T-helper 1 cell (primary cell): ENCODE data around the gene NUDT3.
A peak's percentile ranks its signal among the peaks of the same experiment; 100 is the strongest.

Experiments used
- DNase-seq, 5 donors: peaks; one replicate each; pipeline ENCODE4 v3.0.0-alpha.2; 2012 to 2020

The NUDT3 gene

DNA sequence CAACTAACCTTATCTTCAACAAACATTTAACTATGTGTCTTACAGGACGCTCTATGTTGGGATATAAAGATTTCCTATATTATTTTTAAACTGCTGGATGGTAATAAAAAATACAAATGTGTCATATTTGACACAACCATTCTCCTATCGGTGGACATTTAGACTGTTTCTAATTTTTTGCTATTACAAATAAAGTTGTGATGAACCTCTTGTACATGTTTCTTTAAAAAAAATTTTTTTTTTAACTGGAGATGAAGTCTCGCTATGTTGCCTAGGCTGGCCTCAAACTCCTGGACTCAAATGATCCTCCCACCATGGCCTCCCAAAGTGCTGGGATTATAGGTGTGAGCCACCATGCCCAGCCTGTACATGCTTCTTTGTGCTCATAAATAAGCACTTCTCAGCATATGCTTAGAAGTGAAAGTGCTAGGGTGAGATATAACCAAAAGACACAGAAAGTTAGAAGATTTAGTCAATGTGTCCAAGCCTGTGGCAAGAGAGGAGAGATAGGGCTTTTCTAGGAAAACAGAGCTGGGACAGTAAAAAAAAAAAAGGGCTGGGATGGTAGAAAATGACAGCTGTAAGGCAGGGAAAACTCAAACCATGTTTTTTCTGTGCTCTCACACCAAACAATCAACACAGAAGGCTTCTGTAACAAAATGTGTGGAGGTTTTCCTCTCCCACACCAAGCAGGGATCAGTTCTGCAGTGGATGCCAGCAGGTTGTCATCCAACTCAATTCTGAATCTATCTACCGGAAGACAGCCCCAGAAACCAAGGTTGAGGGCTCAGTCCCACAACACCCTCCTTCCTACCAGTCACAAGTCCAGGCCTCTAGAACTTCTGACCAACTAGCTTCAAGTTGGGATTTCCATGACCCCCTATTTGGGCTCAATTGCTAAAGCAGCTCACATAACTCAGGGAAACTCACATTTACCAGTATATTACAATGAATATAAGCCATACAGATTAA lies 73.7 kb downstream of the NUDT3 start:
- no peak for DNase-seq

DNA sequence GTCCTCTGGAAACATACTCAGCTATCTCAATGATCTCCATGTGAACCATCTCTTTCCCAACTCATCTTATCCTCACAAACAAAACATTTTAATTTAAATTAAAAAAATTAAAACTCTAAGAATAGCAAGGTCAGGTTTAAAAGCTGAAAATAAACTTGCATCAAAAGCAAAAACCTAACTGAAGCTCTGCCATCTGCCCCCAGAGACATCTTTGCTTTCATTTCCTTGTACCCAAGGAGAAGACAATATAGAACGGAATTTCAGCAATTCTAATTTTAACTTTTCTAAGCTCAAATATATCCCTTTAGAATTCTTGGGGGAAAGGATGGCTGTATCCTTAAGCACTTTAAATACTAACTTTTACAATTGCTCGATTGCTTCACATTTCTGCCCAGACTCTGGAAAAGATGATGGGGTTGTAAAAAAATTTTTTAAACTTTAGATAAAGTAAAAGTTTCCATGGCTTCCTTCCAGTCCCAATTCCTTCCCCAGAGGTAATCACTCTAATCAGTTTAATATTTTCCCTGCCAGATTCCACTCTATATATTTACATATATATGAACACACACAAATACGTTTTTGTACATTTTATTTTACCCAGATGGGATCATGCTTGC lies 74.5 kb downstream of the NUDT3 start:
- no peak for DNase-seq

DNA sequence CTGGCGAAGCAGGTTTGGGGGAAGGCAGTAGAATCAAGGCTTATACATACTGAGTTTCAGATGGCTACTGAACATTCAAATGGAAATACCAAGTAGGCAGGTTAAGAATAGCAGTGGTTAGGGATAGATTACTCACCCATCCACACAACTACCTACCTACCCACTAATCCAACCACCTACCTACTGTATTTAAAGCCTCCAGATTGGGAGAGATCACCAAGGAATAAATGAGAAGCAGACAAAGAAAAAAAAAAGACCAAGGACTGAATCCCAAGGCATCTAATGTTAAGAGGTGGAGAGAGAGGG lies 75.3 kb downstream of the NUDT3 start:
- no peak for DNase-seq

DNA sequence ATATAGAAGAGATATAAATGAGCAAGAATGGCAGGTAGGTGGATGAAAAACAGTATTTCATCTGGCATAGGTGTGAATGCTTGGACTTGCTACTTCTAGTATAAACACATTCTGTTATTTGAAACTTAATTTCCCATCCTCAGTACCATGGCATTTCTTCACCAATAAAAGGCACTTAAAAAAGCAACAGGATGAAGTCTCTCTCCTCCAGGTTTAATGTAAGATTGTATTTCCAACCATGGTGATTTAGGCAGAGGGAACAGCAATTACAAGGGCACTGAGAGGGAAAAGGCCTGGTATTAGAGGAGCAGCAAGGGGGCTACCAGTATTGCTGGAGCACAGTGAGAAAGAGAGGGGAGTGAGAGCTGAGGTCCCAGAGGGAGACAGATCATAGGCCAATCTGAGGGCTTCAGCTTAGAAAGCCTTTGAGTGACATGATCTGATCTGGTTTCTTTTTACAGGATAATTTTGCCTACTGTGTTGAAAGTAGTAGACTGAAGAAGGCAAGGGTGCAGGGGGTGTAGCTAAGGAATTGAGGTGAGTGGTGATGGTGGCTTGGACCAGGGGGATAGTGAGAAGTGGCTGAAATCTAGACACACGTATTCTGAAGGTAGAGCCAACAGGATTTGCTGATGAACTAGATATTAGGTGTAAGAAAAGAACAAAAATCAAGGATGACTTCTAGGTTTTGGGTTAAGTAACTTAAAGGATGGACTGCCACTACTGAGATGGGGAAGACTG lies 75.9 kb downstream of the NUDT3 start:
- no peak for DNase-seq

DNA sequence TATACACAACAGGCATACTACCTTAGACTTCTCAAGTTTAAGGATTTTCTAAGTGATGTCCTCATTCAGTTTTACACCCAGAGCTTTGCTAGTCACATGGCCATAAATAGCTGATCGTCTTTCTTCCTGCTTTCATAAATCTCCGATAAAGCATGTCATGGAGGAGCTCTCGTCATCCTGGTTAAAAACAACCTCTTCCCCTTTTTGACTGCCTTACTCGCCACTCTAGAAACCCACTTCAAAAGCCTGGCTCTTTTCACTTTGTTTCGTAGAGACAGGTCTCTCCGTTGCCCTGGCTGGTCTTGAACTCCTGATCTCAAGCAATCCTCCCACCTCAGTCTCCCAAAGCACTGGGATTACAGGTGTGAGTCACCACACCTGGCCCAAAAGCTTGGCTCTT lies 76.7 kb downstream of the NUDT3 start:
- DNase-seq, result peak in 1 of 5 donors; percentile 20

DNA sequence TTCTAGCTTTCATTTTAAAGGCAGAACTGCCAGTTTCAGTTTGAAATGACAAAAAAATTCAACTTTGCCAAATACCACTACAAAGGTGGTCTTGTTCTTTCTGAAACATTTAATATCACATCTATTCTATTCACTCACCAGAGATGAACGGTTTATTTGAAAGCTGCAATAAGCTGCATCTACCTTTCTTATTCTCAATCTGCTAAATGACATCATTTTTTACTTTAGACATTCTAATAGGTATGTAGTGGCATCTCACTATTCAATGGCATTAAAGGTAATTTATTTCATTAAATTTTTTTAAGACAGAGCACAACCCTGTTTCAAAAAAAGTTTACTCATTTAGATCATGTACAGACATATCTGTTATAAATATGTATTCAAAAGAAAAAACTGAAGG lies 77.2 kb downstream of the NUDT3 start:
- DNase-seq, result no peak

DNA sequence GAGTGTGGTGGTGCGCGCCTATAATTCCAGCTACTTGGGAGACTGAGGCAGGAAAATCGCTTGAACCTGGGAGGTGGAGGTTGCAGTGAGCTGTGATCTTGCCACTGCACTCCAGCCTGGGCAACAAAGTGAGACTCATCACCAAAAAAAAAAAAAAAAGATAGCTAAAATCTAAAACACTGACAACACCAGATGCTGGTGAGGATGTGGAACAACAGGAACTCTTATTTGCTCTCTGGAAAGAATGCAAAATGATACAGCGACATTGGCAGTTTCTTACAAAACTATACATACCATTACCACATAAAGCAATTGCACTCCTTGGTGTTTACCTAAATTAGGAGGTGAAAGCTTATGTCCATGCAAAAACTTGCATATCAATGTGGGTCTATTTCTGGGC lies 80.2 kb downstream of the NUDT3 start:
- DNase-seq, result no peak

DNA sequence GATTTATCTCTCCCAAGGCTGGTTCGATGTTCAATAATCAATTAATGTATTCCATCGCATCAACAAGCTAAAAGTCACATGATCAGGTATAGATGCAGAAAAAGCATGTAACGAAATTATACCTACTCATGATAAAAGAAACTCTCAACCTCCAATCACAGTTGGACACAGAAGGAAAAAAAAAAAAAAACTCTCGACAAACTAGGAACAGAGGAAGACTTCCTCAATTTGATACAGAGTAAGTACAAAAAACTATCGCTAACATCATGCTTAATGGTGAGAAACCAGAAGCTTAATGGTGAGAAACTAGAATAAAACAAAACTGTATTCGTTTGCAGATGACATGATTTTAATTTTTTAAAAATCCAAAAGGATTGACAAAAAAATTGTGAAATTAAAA lies 81.7 kb downstream of the NUDT3 start:
- DNase-seq, result no peak

DNA sequence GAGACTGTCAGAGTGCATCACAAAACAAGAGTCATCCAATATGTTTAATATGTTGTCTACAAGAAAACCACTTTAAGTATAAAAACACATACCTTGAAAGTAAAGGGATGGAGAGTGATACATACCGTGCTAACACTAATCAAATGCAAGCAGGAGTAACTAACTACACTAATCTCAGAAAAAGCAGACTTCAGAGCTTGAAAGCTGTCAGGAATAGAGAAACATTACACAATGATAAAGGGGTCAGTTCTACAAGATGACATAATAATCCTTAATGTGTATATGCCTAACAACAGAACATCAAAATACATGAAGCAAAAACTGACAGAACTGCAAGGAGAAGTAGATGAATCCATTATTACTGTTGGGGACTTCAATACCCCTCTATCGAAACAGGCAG lies 84.0 kb downstream of the NUDT3 start:
- no peak for DNase-seq

DNA sequence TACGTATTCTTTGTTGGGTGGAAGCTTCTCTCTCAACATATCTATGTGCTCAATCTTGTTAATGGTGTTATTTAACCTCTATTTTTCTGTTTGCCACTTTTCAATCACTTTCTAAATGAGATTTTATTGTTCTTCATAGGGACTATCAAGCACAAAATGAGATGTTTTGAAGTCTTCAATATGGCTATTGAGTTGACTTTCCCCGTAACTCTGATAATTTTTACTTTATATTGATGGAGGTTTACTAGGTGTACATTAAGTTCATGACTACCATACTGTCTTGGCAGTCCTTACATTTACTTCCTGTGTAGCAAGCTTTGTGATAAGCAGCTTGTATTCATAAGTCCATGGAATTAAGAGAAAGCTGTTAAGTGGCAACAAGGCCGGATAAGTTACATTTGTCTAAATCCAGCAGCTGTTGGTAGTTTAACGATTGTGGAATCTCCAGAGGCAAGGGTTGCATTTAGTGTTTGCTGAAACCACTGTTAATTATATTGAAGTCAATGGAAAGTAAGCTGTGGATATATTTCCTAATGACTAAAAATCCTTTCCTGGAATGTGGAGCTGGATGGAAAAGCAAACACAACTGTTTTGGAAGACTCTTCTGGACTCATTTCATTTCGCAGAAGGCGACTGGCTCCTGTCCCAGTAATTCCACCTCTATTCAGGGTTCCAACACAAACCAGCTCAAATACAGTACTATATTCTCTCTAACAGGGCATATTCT lies 86.3 kb downstream of the NUDT3 start:
- DNase-seq, result no peak

DNA sequence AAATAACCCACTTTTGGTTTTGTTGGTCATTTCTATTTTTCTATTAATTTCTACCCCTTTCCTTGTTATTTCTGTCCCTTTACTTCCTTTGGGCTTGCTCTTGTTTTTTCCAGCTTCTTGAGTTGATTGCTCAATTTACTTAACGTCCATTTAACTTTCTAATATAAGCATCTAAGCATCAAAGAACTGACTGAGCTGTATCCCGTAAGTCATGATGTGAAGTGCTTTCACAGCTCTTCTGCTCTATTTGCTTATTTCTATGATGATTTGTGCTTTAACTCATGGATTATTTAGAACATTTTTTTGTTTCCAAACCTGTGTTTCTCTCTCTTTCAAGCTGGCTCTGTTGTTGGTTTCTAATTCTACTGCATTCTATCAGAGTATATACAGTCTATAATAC lies 87.0 kb downstream of the NUDT3 start:
- DNase-seq, result no peak

DNA sequence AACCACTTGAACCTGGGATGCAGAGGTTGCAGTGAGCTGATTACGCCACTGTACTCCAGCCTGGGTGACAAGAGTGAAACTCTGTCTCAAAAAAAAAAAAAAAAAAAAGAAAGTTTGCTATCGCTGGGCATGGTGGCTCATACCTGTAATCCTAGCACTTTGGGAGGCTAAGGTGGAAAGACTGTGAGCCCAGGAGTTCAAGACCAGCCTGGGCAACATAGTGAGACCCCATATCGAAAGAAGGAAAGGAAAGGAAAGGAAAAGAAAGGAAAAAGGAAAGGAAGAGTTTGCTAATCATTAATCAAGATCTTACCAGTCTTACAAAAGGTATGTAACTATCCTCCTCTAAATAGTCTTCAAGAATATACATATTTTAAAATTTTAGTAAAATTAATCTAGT lies 88.3 kb downstream of the NUDT3 start:
- DNase-seq, result no peak

DNA sequence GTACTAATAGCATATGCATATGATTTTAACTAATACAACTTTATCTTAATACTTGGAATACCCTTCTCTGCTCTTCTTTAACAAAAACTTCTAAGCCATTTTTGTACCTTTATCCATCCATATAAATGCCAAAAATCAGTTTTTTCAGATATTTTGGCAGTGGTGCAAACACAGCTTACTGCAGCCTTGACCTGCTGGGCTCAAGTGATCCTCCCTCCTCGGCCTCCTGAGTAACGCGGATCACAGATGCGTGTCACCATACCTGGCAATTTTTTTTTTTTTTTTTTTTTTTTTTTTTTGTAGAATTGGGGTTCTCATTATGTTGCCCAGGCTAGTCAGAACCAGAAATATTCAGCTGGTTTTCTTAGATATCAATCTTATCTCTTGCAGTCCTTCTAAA lies 89.5 kb downstream of the NUDT3 start:
- DNase-seq, result no peak

DNA sequence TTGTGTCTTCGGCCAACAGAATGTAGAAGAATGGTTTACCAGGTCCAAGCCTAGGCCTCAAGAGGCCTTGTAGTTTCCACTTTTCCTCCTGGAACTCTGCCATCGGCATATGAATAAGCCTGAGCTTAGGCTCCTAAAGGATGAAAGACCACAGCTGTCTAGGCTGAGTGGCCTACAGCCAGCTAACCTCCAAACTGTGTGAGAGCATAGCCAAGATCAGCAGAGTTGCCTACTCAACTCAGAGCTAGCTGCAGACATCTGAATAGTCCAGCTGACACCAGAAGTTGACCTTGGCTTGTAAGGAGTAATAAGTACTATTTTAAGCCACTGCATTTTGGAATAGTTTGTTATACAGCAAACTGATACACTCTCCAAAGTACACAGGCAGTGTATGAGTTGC lies 91.1 kb downstream of the NUDT3 start:
- no peak for DNase-seq

DNA sequence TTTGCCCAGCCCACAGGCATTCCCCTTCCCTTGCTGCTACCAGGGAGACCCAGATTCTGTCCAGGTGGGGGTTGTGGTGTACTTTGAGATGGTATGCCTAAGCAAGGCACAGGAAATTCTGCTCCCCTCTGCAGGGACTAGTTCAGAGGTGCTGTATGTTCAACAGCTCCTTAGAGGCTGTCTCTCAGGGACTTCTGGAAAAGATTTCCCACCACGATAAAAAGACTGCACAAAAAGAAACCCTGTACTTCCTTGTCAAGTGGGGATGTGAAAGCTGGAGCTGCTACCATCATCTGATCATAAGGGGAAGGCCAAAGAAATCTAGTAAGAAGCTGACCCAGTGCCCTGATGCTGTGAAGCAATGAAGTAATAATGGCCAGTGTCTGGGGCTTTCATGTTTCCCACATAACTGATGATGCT lies 92.1 kb downstream of the NUDT3 start:
- DNase-seq, result no peak

DNA sequence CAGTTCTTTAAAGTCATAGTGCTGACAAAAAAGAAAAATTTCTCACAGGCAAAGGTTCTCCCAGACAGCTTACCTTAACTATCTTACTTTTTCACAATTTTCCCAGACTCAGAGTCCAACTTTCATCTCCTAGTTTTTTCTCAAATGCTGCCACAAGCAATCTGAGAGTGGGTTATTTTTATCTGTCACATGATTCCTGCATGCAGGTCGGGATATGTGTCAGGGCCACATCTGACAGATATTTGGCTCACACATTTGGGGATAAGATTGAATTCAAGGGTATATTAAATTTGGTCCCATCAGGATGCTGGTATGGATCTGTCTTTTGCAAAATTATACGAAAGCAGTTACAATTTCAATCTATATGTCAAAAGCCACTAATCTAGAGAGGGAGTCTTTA lies 93.5 kb downstream of the NUDT3 start:
- DNase-seq, result no peak

DNA sequence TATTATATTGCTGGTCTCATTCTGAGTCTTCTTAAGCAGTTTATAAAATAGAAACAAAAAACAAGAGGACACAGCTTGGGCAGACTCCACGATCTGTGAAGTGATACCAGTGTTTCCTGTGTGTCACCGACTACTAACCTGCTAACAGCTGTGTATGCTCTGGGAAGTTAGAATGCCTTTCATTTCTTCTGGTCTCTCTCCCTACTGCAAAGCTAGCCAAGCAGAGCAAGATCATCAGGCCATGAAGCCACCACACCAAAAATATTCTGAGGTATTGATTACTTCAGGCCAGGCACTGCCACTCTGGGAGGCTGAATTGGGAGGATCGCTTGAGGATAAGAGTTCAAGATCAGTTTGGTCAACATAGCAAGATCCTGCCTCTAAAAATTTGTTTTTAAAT lies 96.7 kb downstream of the NUDT3 start:
- DNase-seq, result peak in 1 of 5 donors; percentile 45

DNA sequence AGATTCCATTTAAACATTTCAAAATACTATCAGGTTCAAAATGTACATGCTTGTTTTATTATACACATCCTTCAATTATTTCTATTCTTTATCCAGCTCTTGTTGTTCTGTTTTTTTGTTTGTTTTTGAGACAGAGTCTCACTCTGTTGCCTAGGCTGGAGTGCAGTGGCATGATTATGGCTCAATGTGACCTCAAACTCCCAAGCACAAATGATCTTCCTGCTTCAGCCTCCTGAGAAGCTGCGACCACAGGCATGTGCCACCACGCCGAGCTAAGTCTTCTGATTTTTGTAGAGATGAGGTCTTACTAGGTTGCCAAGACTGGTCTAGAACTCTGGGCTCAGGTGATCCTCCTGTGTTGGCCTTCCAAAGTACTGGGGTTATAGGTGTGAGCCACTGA lies 99.5 kb downstream of the NUDT3 start:
- DNase-seq, result no peak

DNA sequence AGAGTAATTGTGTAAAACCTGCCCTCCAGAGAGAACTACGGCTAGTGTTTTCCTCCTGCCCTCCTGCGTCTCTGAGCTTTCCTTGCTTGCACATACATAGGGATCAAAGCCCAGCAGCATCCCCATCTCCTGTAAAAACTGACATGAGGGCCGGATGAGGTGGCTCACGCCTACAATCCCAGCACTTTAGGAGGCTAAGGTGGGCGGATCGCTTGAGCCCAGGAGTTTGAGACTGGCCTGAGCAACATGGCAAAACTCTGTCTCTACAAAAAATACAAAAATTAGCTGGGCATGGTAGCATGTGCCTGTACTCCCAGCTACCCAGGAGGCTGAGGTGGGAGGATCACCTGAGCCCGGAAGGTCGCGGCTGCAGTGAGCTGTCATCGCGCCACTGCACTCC lies 103.3 kb downstream of the NUDT3 start:
- no peak for DNase-seq

DNA sequence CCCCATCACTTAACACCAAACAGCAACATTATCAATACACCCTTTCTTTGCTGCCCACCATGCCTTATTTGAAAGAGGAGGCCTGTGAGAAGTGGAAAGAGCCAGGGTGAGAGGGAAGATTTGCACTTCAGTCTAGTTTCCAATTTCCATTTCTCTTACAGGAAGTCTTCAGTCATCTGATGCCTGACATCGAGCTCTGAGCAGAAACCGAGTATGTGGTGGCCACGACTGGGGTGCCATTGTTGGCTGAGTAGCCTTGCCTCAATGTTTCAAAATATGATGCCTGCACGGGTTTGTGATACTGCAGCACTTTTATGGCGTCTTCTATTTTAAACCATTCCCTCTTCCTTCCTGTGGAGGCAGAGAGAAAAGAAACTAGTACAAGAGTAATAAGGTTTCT lies 103.9 kb downstream of the NUDT3 start:
- DNase-seq, result peak in 1 of 5 donors; percentile 53

DNA sequence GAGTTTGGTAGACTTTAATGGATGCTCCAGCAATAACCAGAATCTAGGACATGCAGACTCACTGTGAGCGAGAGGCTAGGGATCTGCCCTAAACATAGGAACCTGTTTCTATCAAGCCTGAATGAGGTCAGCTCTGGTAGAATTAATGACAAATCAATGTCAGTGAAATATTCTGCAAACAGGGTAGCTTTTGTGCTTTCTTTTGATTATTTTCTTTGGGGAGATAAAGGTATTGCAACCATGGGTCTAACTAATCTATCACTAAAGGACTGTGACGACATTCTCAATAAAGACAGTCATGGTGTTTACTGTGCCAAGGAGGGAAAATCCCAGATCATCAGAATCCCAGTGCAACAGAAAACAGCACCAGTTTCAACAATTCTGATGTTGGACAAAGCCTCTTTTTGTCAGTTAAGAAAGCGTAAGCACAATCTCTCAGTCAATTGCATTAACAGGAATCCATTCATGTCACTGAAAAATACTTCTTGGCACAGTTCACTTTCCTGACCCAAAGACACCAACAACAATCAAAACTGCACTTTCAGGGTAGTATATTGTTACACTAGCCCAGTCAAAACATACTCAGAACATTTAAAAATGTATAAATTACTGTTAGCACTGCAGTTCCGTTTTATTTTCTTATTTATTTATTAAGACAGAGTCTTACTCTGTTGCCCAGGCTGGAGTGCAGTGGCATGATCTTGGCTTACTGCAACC lies 106.9 kb downstream of the NUDT3 start:
- DNase-seq, result no peak
